Prostate gland (tissue), 2 donors: Measurements from ENCODE around the gene KCNJ14.

Experiments used
- CTCF ChIP-seq, 4 experiments: fragments of 200-600 bp in 2 of 4; fragments of 450-650 bp in 2 of 4; sonication (generic) in 2 of 4; IDR thresholded peaks; 1 replicate in 3 of 4; 2 replicates in 1 of 4; pipeline ENCODE4 v1.5.1; 2016 to 2019; ENCODE audit warnings: antibody characterized with exemption in 4 of 4, mild to moderate bottlenecking in 2 of 4, moderate library complexity in 2 of 4
- POLR2A ChIP-seq: fragments of 450-650 bp; IDR thresholded peaks from one replicate; pipeline ENCODE4 v1.6.1; 2016; ENCODE audit warnings: antibody characterized with exemption, mild to moderate bottlenecking
- POLR2AphosphoS5 ChIP-seq: sonication (generic); formaldehyde crosslinking; IDR thresholded peaks from one replicate; pipeline ENCODE4 v1.6.1; 2017; ENCODE audit warnings: antibody characterized with exemption

- TF ChIP-seq CTCF (IDR thresholded peaks at IDR 0.05): no peak
- TF ChIP-seq POLR2A: no peak
- no peak for TF ChIP-seq POLR2AphosphoS5
These were observed 10.5 kb upstream of the KCNJ14 start for GRCh38 chr19:48444936-48445200.
